DND-41 (cell line): ENCODE data around the gene NAGA.
A peak's percentile ranks its signal among the peaks of the same experiment; 100 is the strongest.
"Not testable (repeated sequence)": the region's sequence is repeated elsewhere in the genome, so short reads cannot be mapped to it uniquely, and the experiment has no call there.

Experiments used
- ATAC-seq: fragments of 200-7000 bp; cut with Tn5 transposase; 3 replicates; pipeline ENCODE4 v1.9.1; 2021; ENCODE audit warnings: low read depth; ENCODE audit not compliant: insufficient read depth
- DNase-seq: peaks from one replicate; pipeline ENCODE4 v3.0.0-alpha.2; 2020
- H2AFZ ChIP-seq: 2 replicates; pipeline ENCODE4 v1.6.0; 2012; ENCODE audit warnings: low read depth, low read length
- H3K27ac ChIP-seq: 2 replicates; pipeline ENCODE4 v1.5.1; 2012; ENCODE audit warnings: low read length, inconsistent platforms
- H3K27me3 ChIP-seq: fragments of 200-600 bp; sonication (generic); 2 replicates; pipeline ENCODE4 v1.6.0; 2012; ENCODE audit warnings: low read length, mild to moderate bottlenecking, inconsistent platforms; ENCODE audit not compliant: insufficient read depth, poor library complexity
- H3K36me3 ChIP-seq: 2 replicates; pipeline ENCODE4 v1.5.1; 2012; ENCODE audit warnings: low read length, inconsistent platforms; ENCODE audit not compliant: insufficient read depth
- H3K4me1 ChIP-seq: 2 replicates; pipeline ENCODE4 v1.5.1; 2012; ENCODE audit warnings: mild to moderate bottlenecking, low read length; ENCODE audit not compliant: insufficient read depth
- H3K4me2 ChIP-seq: 2 replicates; pipeline ENCODE4 v1.6.0; 2012; ENCODE audit warnings: mild to moderate bottlenecking, moderate library complexity, low read length, inconsistent platforms; ENCODE audit not compliant: insufficient read depth
- H3K4me3 ChIP-seq, 2 experiments: fragments of 200-600 bp in 1 of 2; shearing (Covaris generic) in 1 of 2; 2 replicates each; pipeline ENCODE4 v1.5.1; 2012 to 2016; ENCODE audit warnings: inconsistent platforms in 2 of 2, low read length in 2 of 2, mild to moderate bottlenecking in 2 of 2, low read depth in 1 of 2, moderate library complexity in 1 of 2
- H3K79me2 ChIP-seq: 2 replicates; pipeline ENCODE4 v1.6.0; 2012; ENCODE audit warnings: low read length, inconsistent platforms; ENCODE audit not compliant: insufficient read depth
- H3K9ac ChIP-seq: 2 replicates; pipeline ENCODE4 v1.6.0; 2012; ENCODE audit warnings: low read depth, mild to moderate bottlenecking, inconsistent platforms, low read length, moderate library complexity
- H3K9me3 ChIP-seq: 2 replicates; pipeline ENCODE4 v1.5.1; 2012; ENCODE audit warnings: low read length, moderate library complexity, mild to moderate bottlenecking, inconsistent platforms; ENCODE audit not compliant: insufficient read depth, severe bottlenecking
- H4K20me1 ChIP-seq: 2 replicates; pipeline ENCODE4 v1.6.0; 2012; ENCODE audit warnings: low read length; ENCODE audit not compliant: insufficient read depth
- EZH2 ChIP-seq: IDR thresholded peaks from 3 replicates; pipeline ENCODE4 v1.6.1; 2012; ENCODE audit warnings: borderline replicate concordance, low read depth, mild to moderate bottlenecking, moderate library complexity, low read length, inconsistent platforms; ENCODE audit not compliant: severe bottlenecking
- TF ChIP-seq, protein P1 (sequence below): IDR thresholded peaks from 2 replicates; pipeline ENCODE4 v1.5.1; 2012; ENCODE audit warnings: borderline replicate concordance, low read length, moderate library complexity, mild to moderate bottlenecking; ENCODE audit not compliant: poor library complexity, severe bottlenecking; ENCODE audit errors: extremely low read depth

The NAGA gene

DNA sequence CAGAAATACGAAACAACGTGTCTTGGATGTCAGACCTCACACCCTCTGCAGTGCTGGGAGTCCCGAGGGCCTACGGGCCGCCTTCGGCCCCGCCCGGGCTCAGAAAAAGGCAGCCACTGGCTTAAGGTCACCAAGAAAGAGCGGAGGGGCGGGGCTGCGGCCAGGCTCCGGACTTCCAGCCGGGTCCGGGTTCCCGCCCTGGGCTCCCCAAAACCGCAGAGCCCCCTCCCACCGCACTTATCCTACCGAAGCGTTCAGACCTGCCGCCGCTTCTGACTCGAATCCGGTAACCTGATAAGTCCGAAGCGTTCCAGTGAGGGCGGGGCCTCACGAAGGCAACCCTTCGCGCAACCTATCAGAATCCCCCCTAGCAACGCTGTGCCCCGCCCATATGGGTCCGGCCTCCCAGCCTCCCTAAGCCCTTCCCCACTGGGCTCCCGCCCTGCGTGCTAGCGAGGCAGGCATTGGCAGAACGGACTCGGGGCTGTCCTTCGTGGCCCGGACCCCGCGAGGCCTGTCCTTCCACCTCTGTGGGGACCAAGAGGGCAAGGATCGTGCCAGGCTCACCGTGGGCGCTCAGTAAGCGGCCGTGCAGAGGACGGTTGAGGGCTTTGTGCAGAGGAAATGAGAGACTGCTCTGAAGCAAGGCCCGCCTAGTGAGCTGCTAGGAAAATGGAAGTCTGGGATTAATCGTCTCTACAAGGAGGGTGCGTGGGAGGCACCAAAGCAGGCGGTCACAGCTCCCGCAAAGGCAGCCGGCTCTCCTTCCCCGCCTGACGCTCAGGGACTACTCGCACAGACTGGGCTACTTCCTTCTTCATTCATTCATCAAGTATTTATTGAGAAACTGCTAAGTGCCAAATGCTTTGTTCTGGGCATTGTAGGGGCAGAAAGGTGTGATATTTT, at the start of gene NAGA:
Gene NAGA (minus strand): TSS at position 296 of the 906 bp plus-strand sequence. CDS start 515 bp downstream, outside the sequence.
- peak within 1 kb of the TSS; percentile 91 for H3K4me2 ChIP-seq
- peak within 1 kb of the TSS; percentile 71 for H3K9ac ChIP-seq
- H3K27ac ChIP-seq = peak within 1 kb of the TSS; percentile 92
- H3K27me3 ChIP-seq = no peaks in the 10 kb centered on the region
- no peak for TF ChIP-seq EZH2
- TF ChIP-seq, protein P1, sequence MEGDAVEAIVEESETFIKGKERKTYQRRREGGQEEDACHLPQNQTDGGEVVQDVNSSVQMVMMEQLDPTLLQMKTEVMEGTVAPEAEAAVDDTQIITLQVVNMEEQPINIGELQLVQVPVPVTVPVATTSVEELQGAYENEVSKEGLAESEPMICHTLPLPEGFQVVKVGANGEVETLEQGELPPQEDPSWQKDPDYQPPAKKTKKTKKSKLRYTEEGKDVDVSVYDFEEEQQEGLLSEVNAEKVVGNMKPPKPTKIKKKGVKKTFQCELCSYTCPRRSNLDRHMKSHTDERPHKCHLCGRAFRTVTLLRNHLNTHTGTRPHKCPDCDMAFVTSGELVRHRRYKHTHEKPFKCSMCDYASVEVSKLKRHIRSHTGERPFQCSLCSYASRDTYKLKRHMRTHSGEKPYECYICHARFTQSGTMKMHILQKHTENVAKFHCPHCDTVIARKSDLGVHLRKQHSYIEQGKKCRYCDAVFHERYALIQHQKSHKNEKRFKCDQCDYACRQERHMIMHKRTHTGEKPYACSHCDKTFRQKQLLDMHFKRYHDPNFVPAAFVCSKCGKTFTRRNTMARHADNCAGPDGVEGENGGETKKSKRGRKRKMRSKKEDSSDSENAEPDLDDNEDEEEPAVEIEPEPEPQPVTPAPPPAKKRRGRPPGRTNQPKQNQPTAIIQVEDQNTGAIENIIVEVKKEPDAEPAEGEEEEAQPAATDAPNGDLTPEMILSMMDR = no peak
- H3K4me1 ChIP-seq = peaks cover 29% of the 10 kb centered on the region
- peak within 1 kb of the TSS; percentile 93 for H2AFZ ChIP-seq
- H3K36me3 ChIP-seq = peaks cover 25% of the 10 kb centered on the region
- H3K79me2 ChIP-seq = peaks cover 8% of the 10 kb centered on the region; the same call in 1 of the 2 replicates
- no peaks in the 10 kb centered on the region for H3K9me3 ChIP-seq
- ATAC-seq (peak; percentile 99), DNase-seq (peak; percentile 97)
- no peaks in the 10 kb centered on the region for H4K20me1 ChIP-seq
- peak within 1 kb of the TSS; percentile 34 to 72; a peak in 3 of 4 replicates for H3K4me3 ChIP-seq

DNA sequence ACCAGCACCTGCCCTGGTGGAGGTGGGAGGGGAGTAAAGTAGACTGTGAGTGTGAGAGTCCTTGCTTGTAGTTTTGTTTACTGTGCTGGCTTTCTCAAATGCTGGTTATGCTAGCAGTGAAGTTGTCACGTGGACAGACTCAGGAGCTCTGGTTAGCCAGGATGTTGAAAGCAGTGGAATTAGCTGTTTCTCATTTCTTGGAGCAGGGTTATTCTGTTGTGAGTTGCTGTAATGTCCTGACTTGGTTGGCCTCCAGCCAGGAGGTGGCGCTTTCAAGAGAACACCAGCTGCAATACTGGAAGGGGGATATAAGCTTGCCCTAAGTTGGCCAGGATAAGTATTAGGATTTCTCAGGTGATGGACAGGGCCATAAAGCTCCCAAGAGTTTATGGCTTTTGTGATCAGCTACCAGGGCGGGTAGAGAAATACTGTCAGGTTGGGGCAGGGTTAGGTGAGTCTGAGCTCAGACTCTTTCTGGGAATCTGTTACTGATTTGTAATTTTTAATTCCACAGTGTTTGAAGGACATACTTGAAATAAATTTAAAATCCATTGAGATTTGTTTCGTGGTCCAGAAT, 46.3 kb upstream of the NAGA start:
- no peaks in the 10 kb centered on the region; the same call in 1 of the 2 replicates for H3K79me2 ChIP-seq
- DNase-seq = no peak
- H3K4me1 ChIP-seq = peaks cover 30% of the 10 kb centered on the region
- TF ChIP-seq EZH2 = no peak
- TF ChIP-seq, protein P1 = peak; percentile 32
- H3K9ac ChIP-seq = no peak overlapping the region
- no peak overlapping the region for H3K4me3 ChIP-seq
- peaks cover 26% of the 10 kb centered on the region for H3K9me3 ChIP-seq
- H3K27me3 ChIP-seq = no peaks in the 10 kb centered on the region
- H4K20me1 ChIP-seq = no peaks in the 10 kb centered on the region
- ATAC-seq = no peak
- no peak overlapping the region for H3K27ac ChIP-seq
- H3K4me2 ChIP-seq = no peak overlapping the region
- H2AFZ ChIP-seq = no peak overlapping the region
- H3K36me3 ChIP-seq = 0 out of 2 replicates have a peak, but pooled peaks cover 2% of the 10 kb centered on the region

DNA sequence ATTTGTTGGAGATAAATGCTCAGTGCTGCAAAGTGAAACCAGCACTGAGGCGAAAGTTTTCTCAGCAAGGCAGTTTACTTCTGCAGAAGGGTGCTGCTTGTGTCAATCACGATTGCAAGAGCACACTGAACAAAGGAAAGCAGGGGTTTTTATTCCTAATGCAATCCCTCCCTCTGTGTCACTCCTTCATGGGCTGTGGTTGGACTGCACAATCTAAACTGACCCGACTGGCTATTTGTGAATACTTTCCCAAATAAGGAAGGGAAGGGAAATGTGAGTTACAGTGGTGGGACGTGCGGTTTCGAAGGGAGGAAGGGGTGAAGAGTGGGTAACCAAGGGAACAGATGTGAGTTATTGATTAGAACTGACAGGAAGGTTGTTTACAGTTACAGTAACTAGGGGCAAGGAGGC, 44.8 kb upstream of the NAGA start:
- not testable (repeated sequence) for H3K79me2 ChIP-seq, H4K20me1 ChIP-seq, H2AFZ ChIP-seq, DNase-seq, H3K36me3 ChIP-seq, H3K4me2 ChIP-seq, ATAC-seq, H3K9ac ChIP-seq, H3K4me3 ChIP-seq, H3K27me3 ChIP-seq, H3K27ac ChIP-seq
- Histone ChIP-seq H3K9me3 (peaks cover 26% of the 10 kb centered on the region), H3K4me1 (peaks cover 17% of the 10 kb centered on the region)

DNA sequence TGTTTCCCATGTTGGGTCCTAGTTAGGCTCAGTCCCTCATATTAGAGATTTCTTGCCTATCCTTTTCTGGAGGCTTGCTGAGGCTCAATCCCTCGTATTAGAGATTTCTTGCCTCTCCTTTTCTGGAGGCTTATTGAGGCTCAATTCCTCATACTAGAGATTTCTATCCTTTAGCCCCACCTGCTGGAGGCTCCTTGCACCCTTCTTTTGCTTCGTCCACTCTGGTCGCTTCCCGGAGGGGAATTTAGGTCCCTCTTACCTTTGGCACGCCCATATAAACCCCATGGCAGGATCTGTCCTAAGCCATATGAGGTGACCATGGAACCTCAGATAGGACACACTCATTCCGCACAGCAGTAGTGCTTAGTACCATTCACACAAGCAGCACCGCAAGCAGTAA, 44.1 kb upstream of the NAGA start:
- Histone ChIP-seq H3K36me3 (0 out of 2 replicates have a peak, but pooled peaks cover 2% of the 10 kb centered on the region), H3K4me2 (no peak overlapping the region), H4K20me1 (no peaks in the 10 kb centered on the region), H3K9me3 (peaks cover 26% of the 10 kb centered on the region), H3K27ac (no peak overlapping the region), H2AFZ (no peak overlapping the region), H3K4me1 (peaks cover 10% of the 10 kb centered on the region), H3K79me2 (no peaks in the 10 kb centered on the region), H3K4me3 (no peak overlapping the region), H3K9ac (no peak overlapping the region), H3K27me3 (no peaks in the 10 kb centered on the region)
- no peak for ATAC-seq
- DNase-seq = no peak
- TF ChIP-seq, protein P1 = no peak
- no peak for TF ChIP-seq EZH2
